Activated naive CD4-positive, alpha-beta T cell treated with anti-CD3 and anti-CD28 coated beads for 36 hours (primary cell): ENCODE results near the gene ERC2. TPM values are rescaled to one million over a fixed set of nuclear protein-coding genes. Genes with fewer than 3 reads are reported as not detected.

Experiments used
- CTCF ChIA-PET: fragments of 350-600 bp; sonication (Branson Sonifier 250); formaldehyde crosslinking; loops from one replicate; lab custom pipeline; 2021; ENCODE audit warnings: antibody characterized with exemption; lab: Charles Lee
- DNase-seq: peaks from one replicate; pipeline ENCODE4 v3.0.0-alpha.2; 2020
- H3K27ac Mint-ChIP-seq: one replicate; pipeline ENCODE4 v1.8.0; 2021; ENCODE audit warnings: mild to moderate bottlenecking, mixed read lengths
- H3K27me3 Mint-ChIP-seq: one replicate; pipeline ENCODE4 v1.8.0; 2021; ENCODE audit warnings: low read depth, mixed read lengths
- H3K36me3 Mint-ChIP-seq: one replicate; pipeline ENCODE4 v1.8.0; 2021; ENCODE audit warnings: low read depth, mixed read lengths
- H3K4me1 Mint-ChIP-seq: one replicate; pipeline ENCODE4 v1.8.0; 2021; ENCODE audit warnings: low read depth, mixed read lengths
- H3K4me3 Mint-ChIP-seq: one replicate; pipeline ENCODE4 v1.8.0; 2021; ENCODE audit warnings: mild to moderate bottlenecking, moderate library complexity, mixed read lengths
- H3K9me3 Mint-ChIP-seq: one replicate; pipeline ENCODE4 v1.8.0; 2021; ENCODE audit warnings: mixed read lengths
- intact Hi-C: fragments of 100-400 bp; cut with micrococcal nuclease; formaldehyde crosslinking; loops from one replicate; pipeline ENCODE4 v1.15.1; 2023
- total RNA-seq, 2 experiments: library from RNA; stranded (reverse); gene quantifications; one replicate each; pipeline ENCODE4 v1.2.3, GENCODE V29; 2021

The ERC2 gene
- total RNA-seq, 2 experiments from 2014 or later = 0.12 TPM; not detected in 1

- Mint-ChIP-seq H3K9me3 (peaks cover 2% of the 10 kb centered on the region), H3K36me3 (no peaks in the 10 kb centered on the region), H3K27ac (no peak overlapping the region), H3K27me3 (peaks cover 9% of the 10 kb centered on the region), H3K4me3 (no peak overlapping the region), H3K4me1 (no peaks in the 10 kb centered on the region)
- intact Hi-C loops = no loop called here
- CTCF ChIA-PET = no interaction called here
- no peak for DNase-seq
Measured at GRCh38 chr3:55724407-55724784, 743.9 kb downstream of the ERC2 start.

- CTCF ChIA-PET = no interaction called here
- peaks cover 9% of the 10 kb centered on the region for H3K27me3 Mint-ChIP-seq
- intact Hi-C loops = no loop called here
- H3K27ac Mint-ChIP-seq = no peak overlapping the region
- H3K4me1 Mint-ChIP-seq = no peaks in the 10 kb centered on the region
- no peak for DNase-seq
- no peaks in the 10 kb centered on the region for H3K36me3 Mint-ChIP-seq
- H3K4me3 Mint-ChIP-seq = no peak overlapping the region
- H3K9me3 Mint-ChIP-seq = no peaks in the 10 kb centered on the region
Measured at GRCh38 chr3:55723653-55724406, 744.4 kb downstream of the ERC2 start.

- H3K9me3 Mint-ChIP-seq = no peaks in the 10 kb centered on the region
- CTCF ChIA-PET = no interaction called here
- intact Hi-C loops = loop anchor here (1.0 kb wide), 1 partner anchor 238 kb away; no protein-coding TSS in a partner anchor
- DNase-seq = peak; percentile 8
- H3K27ac Mint-ChIP-seq = no peak overlapping the region
- H3K4me1 Mint-ChIP-seq = no peaks in the 10 kb centered on the region
- no peaks in the 10 kb centered on the region for H3K36me3 Mint-ChIP-seq
- H3K4me3 Mint-ChIP-seq = no peak overlapping the region
- peaks cover 9% of the 10 kb centered on the region for H3K27me3 Mint-ChIP-seq
Measured at GRCh38 chr3:55721716-55722484, 746.4 kb downstream of the ERC2 start.

GRCh38 chr3:55720614-55721013, 747.7 kb downstream of the ERC2 start:
- intact Hi-C loops = no loop called here
- CTCF ChIA-PET = no interaction called here
- Mint-ChIP-seq H3K4me3 (no peak overlapping the region), H3K27me3 (peaks cover 9% of the 10 kb centered on the region), H3K9me3 (no peaks in the 10 kb centered on the region), H3K4me1 (no peaks in the 10 kb centered on the region), H3K27ac (no peak overlapping the region), H3K36me3 (no peaks in the 10 kb centered on the region)
- DNase-seq = no peak

GRCh38 chr3:55719508-55719907, 748.8 kb downstream of the ERC2 start:
- H3K4me1 Mint-ChIP-seq = no peaks in the 10 kb centered on the region
- no peaks in the 10 kb centered on the region for H3K36me3 Mint-ChIP-seq
- intact Hi-C loops = no loop called here
- H3K27ac Mint-ChIP-seq = no peak overlapping the region
- DNase-seq = no peak
- H3K4me3 Mint-ChIP-seq = no peak overlapping the region
- CTCF ChIA-PET = interaction anchor here (0.7 kb wide), 1 partner anchor 11 kb away, joined by 4 read pairs; no protein-coding TSS in a partner anchor
- H3K9me3 Mint-ChIP-seq = no peaks in the 10 kb centered on the region
- peaks cover 9% of the 10 kb centered on the region for H3K27me3 Mint-ChIP-seq

GRCh38 chr3:55719006-55719405, 749.3 kb downstream of the ERC2 start:
- Mint-ChIP-seq H3K36me3 (no peaks in the 10 kb centered on the region), H3K4me3 (no peak overlapping the region), H3K27ac (no peak overlapping the region), H3K27me3 (peaks cover 9% of the 10 kb centered on the region), H3K9me3 (no peaks in the 10 kb centered on the region), H3K4me1 (no peaks in the 10 kb centered on the region)
- intact Hi-C loops = no loop called here
- CTCF ChIA-PET = no interaction called here
- no peak for DNase-seq

- Mint-ChIP-seq H3K36me3 (no peaks in the 10 kb centered on the region), H3K9me3 (no peaks in the 10 kb centered on the region), H3K4me1 (no peaks in the 10 kb centered on the region), H3K27me3 (peaks cover 9% of the 10 kb centered on the region), H3K27ac (no peak overlapping the region), H3K4me3 (no peak overlapping the region)
- no peak for DNase-seq
- CTCF ChIA-PET = no interaction called here
- intact Hi-C loops = no loop called here
Measured at GRCh38 chr3:55718521-55718921, 749.7 kb downstream of the ERC2 start.

- no peak for DNase-seq
- CTCF ChIA-PET = no interaction called here
- Mint-ChIP-seq H3K4me3 (no peak overlapping the region), H3K27ac (no peak overlapping the region), H3K27me3 (peaks cover 7% of the 10 kb centered on the region), H3K9me3 (no peaks in the 10 kb centered on the region), H3K4me1 (no peaks in the 10 kb centered on the region), H3K36me3 (no peaks in the 10 kb centered on the region)
- intact Hi-C loops = no loop called here
Measured at GRCh38 chr3:55718074-55718473, 750.2 kb downstream of the ERC2 start.

- no peaks in the 10 kb centered on the region for H3K9me3 Mint-ChIP-seq
- CTCF ChIA-PET = no interaction called here
- H3K4me3 Mint-ChIP-seq = no peak overlapping the region
- H3K4me1 Mint-ChIP-seq = no peaks in the 10 kb centered on the region
- intact Hi-C loops = no loop called here
- no peak overlapping the region for H3K27ac Mint-ChIP-seq
- H3K36me3 Mint-ChIP-seq = no peaks in the 10 kb centered on the region
- DNase-seq = no peak
- peaks cover 3% of the 10 kb centered on the region for H3K27me3 Mint-ChIP-seq
Measured at GRCh38 chr3:55717481-55717880, 750.8 kb downstream of the ERC2 start.

GRCh38 chr3:55716611-55717225, 751.5 kb downstream of the ERC2 start:
- no peak for DNase-seq
- Mint-ChIP-seq H3K9me3 (no peaks in the 10 kb centered on the region), H3K4me3 (no peak overlapping the region), H3K27ac (no peak overlapping the region), H3K4me1 (no peaks in the 10 kb centered on the region), H3K27me3 (no peaks in the 10 kb centered on the region), H3K36me3 (no peaks in the 10 kb centered on the region)
- CTCF ChIA-PET = no interaction called here
- intact Hi-C loops = no loop called here

GRCh38 chr3:55716044-55716443, 752.2 kb downstream of the ERC2 start:
- H3K9me3 Mint-ChIP-seq = no peaks in the 10 kb centered on the region
- no peak for DNase-seq
- CTCF ChIA-PET = no interaction called here
- no peaks in the 10 kb centered on the region for H3K27me3 Mint-ChIP-seq
- no peaks in the 10 kb centered on the region for H3K36me3 Mint-ChIP-seq
- no peak overlapping the region for H3K4me3 Mint-ChIP-seq
- no peak overlapping the region for H3K27ac Mint-ChIP-seq
- intact Hi-C loops = no loop called here
- H3K4me1 Mint-ChIP-seq = no peaks in the 10 kb centered on the region

- no peaks in the 10 kb centered on the region for H3K4me1 Mint-ChIP-seq
- no peak for DNase-seq
- H3K27ac Mint-ChIP-seq = no peak overlapping the region
- no peaks in the 10 kb centered on the region for H3K36me3 Mint-ChIP-seq
- no peak overlapping the region for H3K4me3 Mint-ChIP-seq
- H3K27me3 Mint-ChIP-seq = no peaks in the 10 kb centered on the region
- no peaks in the 10 kb centered on the region for H3K9me3 Mint-ChIP-seq
- intact Hi-C loops = no loop called here
- CTCF ChIA-PET = interaction anchor here (0.9 kb wide), 1 partner anchor 33 kb away, joined by 3 read pairs; no protein-coding TSS in a partner anchor
Measured at GRCh38 chr3:55714057-55714456, 754.2 kb downstream of the ERC2 start.
